Kidney (tissue), 14 donors: ENCODE results near the gene CFAP251. TPM values are rescaled to one million over a fixed set of nuclear protein-coding genes. Genes with fewer than 3 reads are reported as not detected.

ENCODE experiments used
- DNase-seq, 5 donors: peaks; one replicate each; pipeline ENCODE4 v3.0.0-alpha.2; 2013 to 2020
- FAIRE-seq: peaks from 2 replicates; lab custom pipeline; 2012; peaks lifted over from hg19 to GRCh38; lab: Jason Lieb, UNC
- H3K27ac ChIP-seq, 2 donors: one replicate each; pipeline ENCODE4 v1.7.0; 2013; ENCODE audit warnings: low read depth in 2 of 2, low read length in 2 of 2, inconsistent platforms in 1 of 2
- H3K27me3 ChIP-seq: one replicate; pipeline ENCODE4 v1.7.1; 2013; ENCODE audit warnings: low read length, inconsistent platforms; ENCODE audit not compliant: control insufficient read depth, insufficient read depth
- H3K36me3 ChIP-seq, 3 donors: one replicate each; pipeline versions ENCODE4 v1.7.0 to v1.7.1; 2013; ENCODE audit warnings: low read length in 3 of 3, control low read depth in 1 of 3, inconsistent platforms in 1 of 3; ENCODE audit not compliant: insufficient read depth in 3 of 3, control insufficient read depth in 2 of 3
- H3K4me1 ChIP-seq, 3 donors: one replicate each; pipeline versions ENCODE4 v1.7.0 to v1.7.1; 2013; ENCODE audit warnings: low read length in 3 of 3, inconsistent platforms in 1 of 3, low read depth in 1 of 3; ENCODE audit not compliant: control insufficient read depth in 2 of 3, insufficient read depth in 2 of 3
- H3K4me3 ChIP-seq, 3 donors: one replicate each; pipeline versions ENCODE4 v1.7.0 to v1.8.1; 2013; ENCODE audit warnings: low read length in 3 of 3, control low read depth in 1 of 3, inconsistent platforms in 1 of 3
- H3K9ac ChIP-seq, 3 donors: one replicate each; pipeline versions ENCODE4 v1.7.0 to v1.7.1; 2013; ENCODE audit warnings: low read length in 3 of 3, control low read depth in 1 of 3, inconsistent platforms in 1 of 3
- H3K9me3 ChIP-seq, 3 donors: one replicate each; pipeline versions ENCODE4 v1.7.0 to v1.7.1; 2013; ENCODE audit warnings: low read length in 3 of 3, control low read depth in 1 of 3, inconsistent platforms in 1 of 3; ENCODE audit not compliant: control insufficient read depth in 2 of 3, insufficient read depth in 1 of 3
- intact Hi-C: fragments of 100-400 bp; cut with DNase I; formaldehyde crosslinking; loops from one replicate; pipeline ENCODE4 v1.11.1; 2022
- polyA plus RNA-seq: library from polyadenylated mRNA; stranded (reverse); fragments of 350-450 nt; fragmentation: Illumina TruSeq; extraction: RNeasy Lipid Tissue Mini Kit (QIAGEN cat#74804); gene quantifications from one replicate; pipeline ENCODE4 v1.2.3, GENCODE V29; 2014; ENCODE audit warnings: low read depth, low replicate concordance; ENCODE audit not compliant: insufficient read depth
- total RNA-seq: library from RNA; stranded (reverse); fragmentation: NEBNext Ultra II Directional; extraction: Animal tissue kit (Norgen Biotek cat#: 25700); gene quantifications from one replicate; pipeline ENCODE4 v1.2.1, GENCODE V29; 2021
- TF ChIP-seq, protein P1 (sequence below): IDR thresholded peaks from 3 replicates; pipeline ENCODE4 v1.5.1; 2012; ENCODE audit warnings: mild to moderate bottlenecking, moderate library complexity, borderline replicate concordance; ENCODE audit not compliant: insufficient read depth; ENCODE audit errors: extremely low read depth
- donor health status: control.
- donor health status: control.
- donor health status: control.
- donor health status: control.
- donor health status: control.
- donor health status: DM: yes; HTN: yes; CAD: no.
- donor health status: Normal renal cell carcinoma (clear cell type).

CFAP251 gene
- total and polyA plus RNA-seq, 2 donors from 2014 or later = 2.9 to 10.8 TPM

GRCh38 chr12:122020795-122021192, 102.4 kb downstream of the CFAP251 start:
- H3K27ac ChIP-seq = no peak overlapping the region
- intact Hi-C loops = no loop called here
- peaks cover 0 to 8% (median 0%) of the 10 kb centered on the region in 3 donors for H3K9me3 ChIP-seq
- DNase-seq (no peak), FAIRE-seq (no peak)
- H3K36me3 ChIP-seq = no peaks in the 10 kb centered on the region
- TF ChIP-seq, protein P1, sequence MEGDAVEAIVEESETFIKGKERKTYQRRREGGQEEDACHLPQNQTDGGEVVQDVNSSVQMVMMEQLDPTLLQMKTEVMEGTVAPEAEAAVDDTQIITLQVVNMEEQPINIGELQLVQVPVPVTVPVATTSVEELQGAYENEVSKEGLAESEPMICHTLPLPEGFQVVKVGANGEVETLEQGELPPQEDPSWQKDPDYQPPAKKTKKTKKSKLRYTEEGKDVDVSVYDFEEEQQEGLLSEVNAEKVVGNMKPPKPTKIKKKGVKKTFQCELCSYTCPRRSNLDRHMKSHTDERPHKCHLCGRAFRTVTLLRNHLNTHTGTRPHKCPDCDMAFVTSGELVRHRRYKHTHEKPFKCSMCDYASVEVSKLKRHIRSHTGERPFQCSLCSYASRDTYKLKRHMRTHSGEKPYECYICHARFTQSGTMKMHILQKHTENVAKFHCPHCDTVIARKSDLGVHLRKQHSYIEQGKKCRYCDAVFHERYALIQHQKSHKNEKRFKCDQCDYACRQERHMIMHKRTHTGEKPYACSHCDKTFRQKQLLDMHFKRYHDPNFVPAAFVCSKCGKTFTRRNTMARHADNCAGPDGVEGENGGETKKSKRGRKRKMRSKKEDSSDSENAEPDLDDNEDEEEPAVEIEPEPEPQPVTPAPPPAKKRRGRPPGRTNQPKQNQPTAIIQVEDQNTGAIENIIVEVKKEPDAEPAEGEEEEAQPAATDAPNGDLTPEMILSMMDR = no peak
- peak overlapping the region; percentile 28 to 66 (median 53) for H3K4me3 ChIP-seq
- no peaks in the 10 kb centered on the region for H3K27me3 ChIP-seq
- peak overlapping the region; percentile 1 to 73 (median 7) for H3K9ac ChIP-seq
- peaks cover 0 to 11% (median 10%) of the 10 kb centered on the region in 3 donors for H3K4me1 ChIP-seq

GRCh38 chr12:122021193-122021821, 102.9 kb downstream of the CFAP251 start:
- Histone ChIP-seq H3K9me3 (peaks cover 0 to 8% (median 0%) of the 10 kb centered on the region in 3 donors), H3K4me1 (peaks cover 0 to 13% (median 10%) of the 10 kb centered on the region in 3 donors), H3K4me3 (peak overlapping the region; percentile 28 to 66 (median 53)), H3K27ac (peak overlapping the region in 1 of 2 donors; percentile 65), H3K9ac (peak overlapping the region; percentile 1 to 73 (median 7)), H3K27me3 (no peaks in the 10 kb centered on the region), H3K36me3 (no peaks in the 10 kb centered on the region)
- DNase-seq (peak; percentile 62 to 84 (median 65)), FAIRE-seq (no peak)
- intact Hi-C loops = no loop called here
- TF ChIP-seq, protein P1 = no peak

- TF ChIP-seq, protein P1 = no peak
- peak within 1 kb of the TSS; percentile 28 to 66 (median 53) for H3K4me3 ChIP-seq
- H3K27ac ChIP-seq = peak within 1 kb of the TSS; percentile 91 to 96
- no peaks in the 10 kb centered on the region for H3K27me3 ChIP-seq
- FAIRE-seq = no peak
- peaks cover 0 to 8% (median 0%) of the 10 kb centered on the region in 3 donors for H3K9me3 ChIP-seq
- intact Hi-C loops = no loop called here
- peaks cover 0 to 14% (median 10%) of the 10 kb centered on the region in 3 donors for H3K4me1 ChIP-seq
- peak within 1 kb of the TSS; percentile 1 to 80 (median 7) for H3K9ac ChIP-seq
- H3K36me3 ChIP-seq = no peaks in the 10 kb centered on the region
- peak; percentile 90 to 94 (median 92) for DNase-seq
Observed at GRCh38 chr12:122021822-122022392, 103.5 kb downstream of the CFAP251 start, which contains the start of gene BCL7A. BCL7A (plus strand) TSS chr12:122021884; CDS start chr12:122022092, 208 bp downstream.
